ENCODE results near the gene SH2D4B.

DNA sequence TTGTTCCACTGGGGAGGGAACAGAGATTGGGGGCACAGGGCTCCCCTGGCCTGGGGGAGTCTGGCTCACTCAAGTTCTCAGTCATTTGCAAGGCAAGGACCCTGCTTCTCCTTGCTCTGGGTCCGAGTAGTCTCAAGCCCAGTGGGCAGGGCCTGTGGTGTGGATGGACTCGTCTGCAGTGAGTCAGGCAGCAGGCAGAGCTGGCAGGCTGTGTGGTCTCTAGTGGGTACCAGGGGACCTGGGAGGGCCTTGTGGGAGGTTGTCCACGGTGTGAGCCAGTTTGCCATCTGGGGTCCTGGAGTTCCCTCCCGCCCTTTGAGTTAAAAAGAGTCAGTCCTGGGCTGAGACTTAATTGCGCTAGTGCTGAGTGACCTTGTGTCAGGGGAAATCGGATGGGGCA, 8.8 kb upstream of the SH2D4B start:
- TF ChIP-seq CTCF (IDR thresholded peaks at IDR 0.05; ENCODE audit: poor library complexity) = no peak
- TF ChIP-seq EZH2phosphoT487 (IDR thresholded peaks at IDR 0.05; ENCODE audit: low read depth, severe bottlenecking, unreplicated experiment) = no peak

All from hepatocyte (in vitro differentiated cells).